Panc1 (cell line): Measurements from ENCODE around the gene NFX1. TPM values are rescaled to one million over a fixed set of nuclear protein-coding genes. Genes with fewer than 3 reads are reported as not detected.
"Not testable (repeated sequence)": the region's sequence is repeated elsewhere in the genome, so short reads cannot be mapped to it uniquely, and the experiment has no call there.

Experiments
- ATAC-seq: fragments of 200-7000 bp; cut with Tn5 transposase; 2 replicates; pipeline ENCODE4 v1.9.1; 2020; ENCODE audit warnings: mild to moderate bottlenecking, moderate library complexity
- BruUV-seq: library from RNA; stranded (reverse); fragments of 400-500 nt; replicated peaks from 2 replicates; lab custom pipeline; 2021; lab: Mats Ljungman, UMichigan
- CTCF ChIA-PET: fragments of 300-600 bp; sonication (Branson Sonifier 250); formaldehyde crosslinking; loops from one replicate; lab custom pipeline; 2022; ENCODE audit warnings: antibody characterized with exemption; lab: Charles Lee
- POLR2A ChIA-PET: fragments of 300-600 bp; sonication (Branson Sonifier 250); formaldehyde crosslinking; loops from one replicate; lab custom pipeline; 2022; ENCODE audit warnings: antibody characterized with exemption; lab: Charles Lee
- DNase-seq: peaks from one replicate; pipeline ENCODE4 v3.0.0-alpha.2; 2010; ENCODE audit warnings: low read depth, low spot score
- H3K27ac ChIP-seq: 2 replicates; pipeline ENCODE4 v1.5.1; 2011; ENCODE audit warnings: mild to moderate bottlenecking, low read length, inconsistent platforms
- H3K27me3 ChIP-seq: fragments of 200-500 bp; sonication (Bioruptor generic); 2 replicates; pipeline ENCODE4 v1.6.0; 2014; ENCODE audit warnings: low read length, inconsistent platforms; ENCODE audit not compliant: control insufficient read depth, insufficient read depth
- H3K36me3 ChIP-seq: fragments of 200-500 bp; sonication (Bioruptor generic); 2 replicates; pipeline ENCODE4 v1.5.1; 2014; ENCODE audit warnings: inconsistent platforms, mild to moderate bottlenecking, low read length, moderate library complexity; ENCODE audit not compliant: control insufficient read depth, insufficient read depth
- H3K4me1 ChIP-seq: 2 replicates; pipeline ENCODE4 v1.5.1; 2011; ENCODE audit warnings: inconsistent platforms, mild to moderate bottlenecking, low read length, moderate library complexity; ENCODE audit not compliant: control insufficient read depth, insufficient read depth
- H3K4me3 ChIP-seq, 2 experiments: 2 replicates each; pipeline ENCODE4 v1.5.1; 2011 to 2012; ENCODE audit warnings: low read depth in 2 of 2, low read length in 2 of 2, mild to moderate bottlenecking in 2 of 2, inconsistent platforms in 1 of 2, moderate library complexity in 1 of 2
- H3K9me3 ChIP-seq: fragments of 200-500 bp; sonication (Bioruptor generic); 2 replicates; pipeline ENCODE4 v1.5.1; 2014; ENCODE audit warnings: low read depth, mild to moderate bottlenecking, inconsistent platforms, low read length, moderate library complexity; ENCODE audit not compliant: control insufficient read depth, insufficient read depth
- CTCF ChIP-seq: fragments of 450-650 bp; IDR thresholded peaks from 2 replicates; pipeline ENCODE4 v1.5.1; 2017; ENCODE audit warnings: mild to moderate bottlenecking
- POLR2AphosphoS5 ChIP-seq: IDR thresholded peaks from 2 replicates; pipeline ENCODE4 v1.6.1; 2012; ENCODE audit warnings: mild to moderate bottlenecking, low read depth, low read length, moderate library complexity
- REST ChIP-seq, 2 experiments: IDR thresholded peaks; 2 replicates each; pipeline ENCODE4 v1.6.1; 2011 to 2012; ENCODE audit warnings: low read depth in 2 of 2, control low read depth in 1 of 2, low read length in 1 of 2, mild to moderate bottlenecking in 1 of 2, moderate library complexity in 1 of 2; ENCODE audit not compliant: insufficient read depth in 1 of 2
- SIN3A ChIP-seq: IDR thresholded peaks from 2 replicates; pipeline ENCODE4 v1.6.1; 2012; ENCODE audit warnings: low read depth, mild to moderate bottlenecking, low read length, moderate library complexity, borderline replicate concordance; ENCODE audit not compliant: insufficient read depth
- TCF7L2 ChIP-seq: IDR thresholded peaks from 2 replicates; pipeline ENCODE4 v1.6.1; 2011; ENCODE audit warnings: mild to moderate bottlenecking, low read depth, low read length, inconsistent platforms
- in situ Hi-C: cut with HindIII; loops from 2 replicates; pipeline ENCODE4 v1.10.0; 2016; ENCODE audit warnings: low sequenced_read_pairs, low pct_unique_long_range_greater_than_20kb
- intact Hi-C: fragments of 100-400 bp; cut with micrococcal nuclease; formaldehyde crosslinking; loops from one replicate; pipeline ENCODE4 v1.10.0; 2022; ENCODE audit not compliant: unreplicated experiment
- total RNA-seq: library from RNA; stranded (reverse); gene quantifications from one replicate; pipeline ENCODE4 v1.2.1, GENCODE V29; 2021; ENCODE audit not compliant: unreplicated experiment

The NFX1 gene
- total RNA-seq, 1 experiment from 2014 or later, result 38.1 TPM

- BruUV-seq, result no TSS peak
- TF ChIP-seq REST (IDR thresholded peaks at IDR 0.05; ENCODE audit: insufficient read depth in 1 of 2, low read depth in 2 of 2, low read length in 1 of 2) (no peak), TCF7L2 (no peak), POLR2AphosphoS5 (no peak), SIN3A (no peak), CTCF (no peak)
- ATAC-seq (no peak), DNase-seq (no peak)
- H3K4me1 ChIP-seq, result peaks cover 7% of the 10 kb centered on the region
- POLR2A ChIA-PET, result no interaction called here
- CTCF ChIA-PET, result no interaction called here
- intact Hi-C loops, result no loop called here
- H3K36me3 ChIP-seq, result no peaks in the 10 kb centered on the region
- H3K27me3 ChIP-seq, result no peaks in the 10 kb centered on the region
- no peak overlapping the region for H3K4me3 ChIP-seq
- H3K9me3 ChIP-seq, result no peaks in the 10 kb centered on the region
- in situ Hi-C loops, result no loop called here
- H3K27ac ChIP-seq, result no peak overlapping the region
These were observed 103.3 kb downstream of the NFX1 start for GRCh38 chr9:33393581-33393980.

GRCh38 chr9:33393986-33394385 lies 103.7 kb downstream of the NFX1 start:
- POLR2A ChIA-PET, CTCF ChIA-PET, H3K27me3 ChIP-seq, H3K36me3 ChIP-seq, H3K27ac ChIP-seq, BruUV-seq, in situ Hi-C loops, H3K4me1 ChIP-seq, DNase-seq, ATAC-seq, H3K4me3 ChIP-seq, H3K9me3 ChIP-seq, intact Hi-C loops: not testable (repeated sequence)

- ATAC-seq, intact Hi-C loops, H3K4me1 ChIP-seq, H3K27ac ChIP-seq, H3K4me3 ChIP-seq, H3K9me3 ChIP-seq, in situ Hi-C loops, CTCF ChIA-PET, DNase-seq, BruUV-seq, H3K27me3 ChIP-seq, H3K36me3 ChIP-seq: not testable (repeated sequence)
- POLR2A ChIA-PET, result interaction anchor here (0.7 kb wide), 1 partner anchor 79 kb away, joined by 4 read pairs; no protein-coding TSS in a partner anchor
These were observed 105.0 kb downstream of the NFX1 start for GRCh38 chr9:33395159-33395879.

GRCh38 chr9:33397801-33398200 lies 107.5 kb downstream of the NFX1 start:
- intact Hi-C loops, H3K9me3 ChIP-seq, in situ Hi-C loops, H3K27ac ChIP-seq, H3K4me1 ChIP-seq, ATAC-seq, H3K27me3 ChIP-seq, DNase-seq, POLR2A ChIA-PET, BruUV-seq, H3K4me3 ChIP-seq, H3K36me3 ChIP-seq: not testable (repeated sequence)
- CTCF ChIA-PET, result interaction anchor here (0.9 kb wide), 1 partner anchor 23 kb away, joined by 3 read pairs; no protein-coding TSS in a partner anchor

GRCh38 chr9:33399047-33399446 lies 108.7 kb downstream of the NFX1 start:
- H3K4me1 ChIP-seq, BruUV-seq, intact Hi-C loops, H3K9me3 ChIP-seq, H3K36me3 ChIP-seq, in situ Hi-C loops, H3K27ac ChIP-seq, DNase-seq, POLR2A ChIA-PET, H3K27me3 ChIP-seq, CTCF ChIA-PET, H3K4me3 ChIP-seq, ATAC-seq: not testable (repeated sequence)
